TTC549 (cell line): ENCODE measurements around the gene ABI3.
"Not testable (repeated sequence)": the region's sequence is repeated elsewhere in the genome, so short reads cannot be mapped to it uniquely, and the experiment has no call there.

Experiments used
- FAIRE-seq: peaks from 2 replicates; lab custom pipeline; 2012; peaks lifted over from hg19 to GRCh38; lab: Jason Lieb, UNC

The ABI3 gene, protein sequence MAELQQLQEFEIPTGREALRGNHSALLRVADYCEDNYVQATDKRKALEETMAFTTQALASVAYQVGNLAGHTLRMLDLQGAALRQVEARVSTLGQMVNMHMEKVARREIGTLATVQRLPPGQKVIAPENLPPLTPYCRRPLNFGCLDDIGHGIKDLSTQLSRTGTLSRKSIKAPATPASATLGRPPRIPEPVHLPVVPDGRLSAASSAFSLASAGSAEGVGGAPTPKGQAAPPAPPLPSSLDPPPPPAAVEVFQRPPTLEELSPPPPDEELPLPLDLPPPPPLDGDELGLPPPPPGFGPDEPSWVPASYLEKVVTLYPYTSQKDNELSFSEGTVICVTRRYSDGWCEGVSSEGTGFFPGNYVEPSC

DNA sequence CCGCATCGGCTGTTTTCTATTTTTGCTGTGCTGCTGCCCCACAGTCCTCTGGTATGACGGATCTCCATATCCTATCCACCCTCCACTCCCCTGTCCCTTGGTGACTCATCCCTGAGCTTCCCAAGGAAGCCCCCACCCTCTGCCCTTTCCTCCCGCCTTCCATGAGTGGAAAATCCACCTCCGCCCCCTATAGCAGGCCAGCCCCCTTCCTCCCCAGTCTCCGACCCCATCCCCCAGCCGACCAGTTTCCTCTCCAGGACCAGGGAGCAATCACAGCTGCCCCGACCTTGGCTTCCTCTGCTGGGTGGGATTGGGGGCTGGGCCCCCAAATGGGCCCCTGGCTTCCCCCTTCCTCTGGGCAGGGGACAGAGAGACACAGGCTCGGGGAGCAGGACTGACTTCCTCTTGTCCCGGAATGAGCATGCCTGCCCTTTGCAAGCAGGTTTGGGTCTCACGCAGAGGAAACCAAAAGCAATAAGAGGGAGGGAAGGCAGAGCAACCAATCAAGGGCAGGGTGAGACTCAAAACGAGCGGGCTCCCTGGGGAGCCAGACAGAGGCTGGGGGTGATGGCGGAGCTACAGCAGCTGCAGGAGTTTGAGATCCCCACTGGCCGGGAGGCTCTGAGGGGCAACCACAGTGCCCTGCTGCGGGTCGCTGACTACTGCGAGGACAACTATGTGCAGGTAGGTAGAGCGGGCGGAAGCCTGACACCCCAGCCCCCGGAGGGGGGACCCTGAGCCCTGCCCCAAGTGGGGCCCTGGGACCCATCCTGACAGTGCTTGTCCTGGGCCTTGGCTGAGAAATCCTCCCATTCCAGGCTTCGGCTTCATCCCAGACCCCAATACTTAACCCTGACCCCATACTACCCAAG lies at the start of gene ABI3, which contains the start of gene GNGT2:
ABI3 (plus strand) TSS at position 550 of the 872 bp plus-strand sequence; CDS start at position 568, 18 bp downstream.
GNGT2 (minus strand) TSS at position 417 of the 872 bp plus-strand sequence. CDS start 3,152 bp downstream, outside the sequence.
- FAIRE-seq, result no peak

DNA sequence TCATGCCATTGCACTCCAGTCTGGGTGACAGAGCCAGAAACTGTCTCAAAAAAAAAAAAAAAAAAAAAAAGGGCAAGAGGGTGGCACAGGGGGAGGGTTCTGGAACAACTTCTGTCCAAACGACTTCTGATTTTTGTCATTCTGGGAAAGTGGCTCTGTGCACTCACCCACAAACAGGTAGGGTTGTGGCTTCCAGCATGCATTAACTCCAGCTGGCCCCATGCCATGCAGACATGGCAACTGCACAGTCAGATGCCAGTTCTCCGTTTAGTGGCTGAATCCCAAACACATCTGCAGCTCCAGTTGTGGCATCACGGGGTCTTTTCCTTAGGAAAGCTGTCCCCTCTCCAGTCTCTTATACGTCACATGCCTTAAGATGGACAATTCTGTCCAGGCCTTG lies 47.6 kb upstream of the ABI3 start:
- FAIRE-seq, result no peak

DNA sequence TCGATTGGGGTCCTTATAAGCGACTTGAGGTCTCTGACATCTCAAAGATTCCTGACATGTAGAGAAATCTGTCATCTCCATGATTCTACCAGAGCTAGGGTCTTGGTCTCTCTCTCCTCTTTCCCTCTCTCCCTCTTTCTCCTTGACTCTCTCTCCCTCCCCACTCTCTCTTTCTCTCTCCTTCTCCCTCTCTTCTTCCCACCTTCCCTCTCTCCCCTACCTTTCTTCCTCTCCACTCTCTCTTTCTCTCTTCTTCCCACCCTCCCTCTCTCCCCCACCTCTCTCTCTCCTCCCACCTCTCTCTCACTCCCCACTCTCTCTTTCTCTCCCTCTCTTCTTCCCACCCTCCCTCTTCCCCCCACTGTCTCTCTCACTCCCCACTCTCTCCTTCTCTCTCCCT lies 45.4 kb upstream of the ABI3 start:
- FAIRE-seq, result no peak

DNA sequence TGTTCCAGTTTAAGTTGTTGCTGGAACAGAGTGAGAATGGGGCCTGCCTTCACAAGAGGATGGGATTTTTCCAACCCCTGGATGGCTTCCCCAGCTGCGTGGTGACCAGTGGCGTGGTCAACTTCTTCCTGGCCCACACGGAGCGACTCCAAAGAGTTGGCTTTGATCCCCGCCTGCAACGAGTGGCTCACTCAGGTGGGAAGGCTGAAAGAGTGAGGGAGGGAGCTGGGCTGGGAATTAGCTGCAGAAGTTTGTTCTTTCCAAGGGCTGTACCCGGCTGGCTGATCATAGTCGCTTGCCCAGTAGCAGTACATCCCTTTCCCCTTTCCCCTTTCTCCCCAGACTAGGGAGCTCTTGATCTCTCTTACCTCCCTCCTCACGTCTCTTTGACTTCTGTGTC lies 41.8 kb upstream of the ABI3 start:
- no peak for FAIRE-seq

DNA sequence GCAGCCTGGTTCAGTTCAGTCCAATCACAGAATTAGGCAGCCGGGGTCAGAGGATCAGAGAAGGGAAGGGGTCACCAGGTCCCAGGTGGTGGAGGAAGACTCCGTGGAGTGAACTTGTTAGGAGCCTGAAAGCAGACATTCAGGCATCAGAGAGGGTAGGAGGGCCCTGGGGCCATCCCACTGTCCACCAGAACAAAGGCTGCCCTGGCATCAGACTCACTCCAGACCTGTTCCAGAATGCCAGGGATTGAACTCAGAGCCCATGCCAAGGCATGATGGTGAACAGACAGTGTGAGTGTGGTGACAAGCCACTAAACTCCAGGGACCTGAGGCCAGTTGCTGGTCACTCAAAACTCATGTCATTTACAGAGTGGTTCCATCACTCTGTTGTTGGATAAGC lies 40.3 kb upstream of the ABI3 start:
- no peak for FAIRE-seq

DNA sequence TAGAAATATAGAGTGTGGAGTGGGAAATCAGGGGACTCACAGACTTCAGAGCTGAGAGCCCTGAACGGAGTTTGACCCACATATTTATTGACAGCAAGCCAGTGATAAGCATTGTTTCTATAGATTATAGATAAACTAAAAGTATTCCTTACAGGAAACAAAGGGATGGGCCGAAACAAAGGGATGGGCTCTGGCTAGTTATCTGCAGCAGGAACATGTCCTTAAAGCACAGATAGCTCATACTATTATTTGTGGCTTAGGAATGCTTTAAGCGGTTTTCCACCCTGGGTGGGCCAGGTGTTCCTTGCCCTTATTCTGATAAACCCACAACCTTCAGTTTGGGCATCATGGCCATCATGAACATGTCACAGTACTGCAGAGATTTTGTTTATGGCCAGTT lies 39.8 kb upstream of the ABI3 start:
- FAIRE-seq, result not testable (repeated sequence)

DNA sequence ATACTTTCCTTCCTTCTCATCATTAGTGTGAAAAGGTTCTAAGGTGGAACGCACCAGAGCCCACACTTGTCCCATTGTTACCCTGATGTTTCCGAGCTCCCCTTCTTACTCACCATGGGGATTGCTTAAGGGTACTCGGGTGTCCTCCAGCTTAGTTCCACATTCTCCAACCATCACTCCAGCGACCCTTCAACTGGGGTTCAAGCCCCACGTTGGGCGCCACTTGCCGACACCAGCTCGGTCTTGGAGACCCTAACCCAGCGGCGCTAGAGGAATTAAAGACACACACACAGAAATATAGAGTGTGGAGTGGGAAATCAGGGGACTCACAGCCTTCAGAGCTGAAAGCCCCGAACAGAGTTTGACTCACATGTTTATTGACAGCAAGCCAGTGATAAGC lies 34.5 kb upstream of the ABI3 start:
- not testable (repeated sequence) for FAIRE-seq

DNA sequence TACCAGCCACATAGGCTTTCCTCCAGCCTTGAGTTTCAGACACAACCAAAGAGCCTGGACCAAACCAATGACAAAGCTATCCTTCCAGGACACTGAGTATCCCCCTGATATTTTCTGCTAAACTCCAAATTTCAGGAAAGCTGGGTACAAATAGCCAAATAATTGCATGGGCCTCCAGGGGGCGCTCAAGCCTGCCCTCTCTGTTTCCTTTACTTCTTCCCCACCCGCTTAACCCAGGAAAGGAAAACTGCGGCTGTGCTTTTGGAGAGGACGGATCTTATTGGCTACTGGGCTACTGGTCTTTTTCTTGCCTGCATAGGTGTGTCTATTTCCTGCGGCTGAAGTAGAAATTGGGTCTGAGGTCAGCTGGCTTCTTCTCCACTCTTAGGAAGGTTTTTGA lies 30.2 kb upstream of the ABI3 start:
- no peak for FAIRE-seq

DNA sequence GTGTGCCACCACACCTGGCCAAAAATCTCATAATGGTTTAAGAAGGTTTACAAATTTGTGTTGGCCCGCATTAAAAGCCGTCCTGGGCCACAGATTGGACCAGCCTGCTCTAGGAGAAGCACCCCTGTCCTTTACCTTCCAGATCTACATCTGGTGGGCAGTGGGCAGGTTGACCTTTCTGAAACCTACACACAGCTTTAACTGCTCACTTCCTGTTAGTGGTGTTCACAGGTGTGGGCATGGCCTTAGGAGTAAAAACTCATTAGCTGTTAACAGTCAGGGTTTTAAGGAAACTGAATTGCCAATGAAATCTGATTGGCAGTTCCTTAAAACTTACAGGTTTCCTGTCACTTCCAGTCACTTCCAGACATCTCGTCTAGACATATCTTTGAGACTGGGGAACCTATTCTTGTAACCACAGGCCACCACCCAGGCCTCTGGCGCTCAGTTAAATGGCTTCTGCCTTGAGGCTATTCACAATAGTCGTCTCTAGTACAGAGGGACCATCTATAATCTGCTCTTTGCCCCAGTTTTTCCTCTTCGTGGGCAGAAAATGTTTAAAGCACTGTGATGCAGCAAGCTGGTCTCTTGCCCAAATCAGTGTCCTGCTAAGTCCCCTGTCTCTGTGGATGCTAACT lies 29.4 kb upstream of the ABI3 start:
- FAIRE-seq, result no peak

DNA sequence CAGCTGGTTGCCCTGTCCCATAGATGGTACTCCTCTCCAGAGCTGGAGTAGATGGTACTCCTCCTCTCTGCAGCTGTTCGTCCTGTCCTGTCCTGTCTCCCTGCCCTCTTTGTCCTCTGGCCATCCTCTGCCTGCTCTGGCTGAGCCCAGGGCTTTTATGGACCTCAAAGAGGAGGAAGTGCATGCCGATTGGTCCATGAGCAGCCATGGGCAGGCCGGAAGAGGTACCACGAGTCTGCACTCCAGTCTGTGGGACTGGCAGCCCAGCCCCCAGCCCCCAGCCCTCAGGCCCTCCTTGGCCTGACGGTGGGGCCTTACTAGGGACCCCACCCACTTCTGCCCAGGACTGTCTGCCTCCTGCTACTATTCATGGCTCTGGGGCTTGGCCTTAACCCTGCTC lies 27.2 kb upstream of the ABI3 start:
- no peak for FAIRE-seq

DNA sequence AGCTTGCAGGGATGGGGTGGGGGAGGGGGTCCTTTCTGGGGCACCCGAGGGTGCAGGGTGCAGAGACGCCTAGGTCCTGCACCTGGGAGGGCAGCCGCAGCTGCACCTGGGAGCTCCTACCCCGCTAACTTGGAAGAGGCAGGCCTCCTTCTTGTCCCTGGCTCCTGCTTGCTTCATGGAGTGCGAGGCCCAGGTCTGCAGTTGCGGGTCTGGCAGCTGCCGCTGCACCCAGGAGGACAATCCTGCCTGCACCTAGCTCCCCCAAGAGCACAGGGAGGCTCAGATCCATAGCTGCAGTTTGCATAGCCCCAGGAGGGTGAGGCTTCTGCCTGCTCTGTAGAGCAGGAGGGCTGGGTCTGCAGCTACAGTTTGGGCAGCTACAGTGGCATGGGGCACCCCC lies 26.7 kb upstream of the ABI3 start:
- no peak for FAIRE-seq

DNA sequence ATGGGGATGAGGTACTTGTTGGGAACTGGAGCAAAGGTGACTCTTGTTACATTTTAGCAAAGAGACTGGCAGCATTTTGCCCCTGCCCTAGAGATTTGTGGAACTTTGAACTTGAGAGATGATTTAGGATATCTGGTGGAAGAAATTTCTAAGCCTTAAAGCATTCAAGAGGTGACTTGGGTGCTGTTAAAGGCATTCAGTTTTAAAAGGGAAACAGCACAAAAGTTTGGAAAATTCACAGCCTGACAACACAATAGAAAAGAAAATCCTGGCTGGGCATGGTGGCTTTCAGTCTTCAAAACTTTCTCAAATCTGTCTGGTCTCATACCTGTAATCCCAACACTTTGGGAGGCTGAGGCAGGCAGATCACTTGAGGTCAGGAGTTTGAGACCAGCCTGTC lies 26.0 kb upstream of the ABI3 start:
- FAIRE-seq, result not testable (repeated sequence)

DNA sequence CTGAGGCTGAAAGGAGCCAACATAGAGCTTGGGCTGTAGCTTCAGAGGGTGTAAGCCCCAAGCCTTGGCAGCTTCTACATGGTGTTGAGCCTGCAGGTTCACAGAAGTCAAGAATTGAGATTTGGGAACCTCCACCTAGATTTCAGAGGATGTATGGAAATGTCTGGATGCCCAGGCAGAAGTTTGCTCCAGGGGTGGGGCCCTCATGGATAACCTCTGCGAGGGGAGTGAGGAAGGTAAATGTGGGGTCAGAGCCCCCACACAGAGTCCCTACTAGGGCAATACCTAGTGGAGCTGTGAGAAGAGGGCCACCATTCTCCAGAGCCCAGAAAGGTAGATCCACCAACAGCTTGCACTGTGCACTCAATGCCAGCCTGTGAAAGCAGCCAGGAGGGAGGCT lies 25.1 kb upstream of the ABI3 start:
- FAIRE-seq, result not testable (repeated sequence)

DNA sequence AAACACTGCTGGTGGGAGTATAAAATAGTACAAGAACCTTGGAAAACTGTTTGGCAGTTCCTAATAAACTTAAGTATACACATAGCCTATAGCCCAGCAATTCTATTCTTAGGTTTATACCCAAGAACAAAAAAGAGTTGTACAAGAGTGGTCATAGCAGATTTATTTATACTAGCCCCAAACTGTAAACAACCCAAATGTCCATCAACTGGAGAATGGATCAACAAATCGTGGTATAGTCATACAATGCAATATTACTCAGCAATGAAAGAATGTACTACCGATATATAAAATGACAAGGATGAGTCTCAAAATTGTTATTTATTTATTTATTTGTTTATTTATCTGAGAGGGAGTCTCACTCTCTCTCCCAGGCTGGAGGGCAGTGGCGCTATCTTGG lies 23.2 kb upstream of the ABI3 start:
- FAIRE-seq, result no peak

DNA sequence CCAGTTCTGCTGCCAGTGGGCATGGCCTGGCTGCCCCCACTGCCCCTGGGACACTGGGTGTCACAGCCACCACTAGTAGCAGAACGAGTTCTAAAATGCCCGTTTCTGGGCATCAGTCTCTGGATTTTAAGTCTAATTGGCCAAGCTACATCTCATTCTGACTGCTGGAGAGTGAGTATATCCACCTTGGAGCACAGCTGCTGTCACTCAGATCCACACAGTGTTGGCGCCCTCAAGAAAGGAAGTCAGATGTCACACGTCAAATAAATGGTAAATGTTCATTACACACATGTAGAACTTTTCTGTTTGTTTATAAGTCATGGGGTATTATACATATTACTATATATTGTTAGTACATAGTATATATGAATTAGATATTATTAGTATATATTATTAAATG lies 19.6 kb upstream of the ABI3 start:
- FAIRE-seq, result no peak

DNA sequence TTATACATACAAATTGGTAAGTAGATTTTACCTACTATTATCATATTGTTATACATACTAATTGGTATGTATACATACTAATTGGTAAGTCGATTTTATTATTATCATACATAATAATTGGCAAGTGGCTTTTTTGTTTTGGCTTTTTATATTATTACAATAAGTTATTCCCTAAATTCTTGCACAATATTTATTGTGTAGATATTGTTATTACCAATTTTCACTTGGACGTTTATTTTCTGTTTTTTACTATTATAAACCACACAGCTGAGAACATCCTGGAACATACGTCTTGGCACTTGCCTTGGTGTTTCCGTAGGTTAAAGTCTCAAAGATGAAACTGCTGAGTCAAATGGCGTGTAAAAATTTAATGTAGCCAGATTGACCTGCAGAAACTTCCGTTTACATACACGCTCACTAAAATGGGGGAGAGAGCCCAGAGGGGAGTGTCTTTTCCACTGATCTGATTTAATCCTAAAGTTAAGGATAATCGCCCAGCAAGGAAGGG lies 19.0 kb upstream of the ABI3 start:
- no peak for FAIRE-seq

DNA sequence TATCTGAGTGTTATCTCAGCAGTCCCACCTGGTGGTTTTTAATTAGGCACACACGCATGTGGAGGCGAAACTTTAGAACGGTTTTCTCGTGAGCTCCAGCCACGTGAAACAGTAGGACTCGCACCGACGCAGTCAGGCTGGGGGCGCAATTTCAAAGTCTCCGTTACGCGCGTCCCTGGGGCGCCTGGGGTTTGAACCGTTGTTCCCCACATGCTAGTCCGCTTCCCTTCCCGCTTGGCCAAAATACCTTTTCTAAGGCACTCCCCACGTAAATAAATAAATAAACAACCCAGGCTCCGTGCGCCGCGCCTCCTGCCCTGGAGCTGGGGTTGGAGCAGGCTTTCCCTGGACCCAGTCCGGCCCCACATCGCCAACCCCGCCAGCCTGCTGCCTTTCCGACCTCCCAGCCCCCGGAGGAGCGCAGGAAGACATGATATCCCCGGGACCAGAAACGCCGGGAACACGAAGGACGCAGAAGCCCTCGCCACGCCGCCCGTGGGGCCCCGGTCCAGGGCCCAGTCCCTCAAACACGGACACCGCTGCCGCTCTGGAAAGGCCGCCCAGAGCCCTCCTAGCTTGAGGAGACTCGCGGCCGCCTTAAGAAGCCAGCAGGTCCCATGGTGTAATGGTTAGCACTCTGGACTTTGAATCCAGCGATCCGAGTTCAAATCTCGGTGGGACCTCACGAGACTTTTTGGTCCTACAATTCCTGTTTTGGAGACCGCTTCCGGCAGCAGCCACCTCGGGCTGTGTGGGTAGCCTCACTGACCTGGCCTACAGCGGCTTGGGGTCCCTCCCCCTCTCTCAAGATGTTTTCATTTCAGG lies 18.4 kb upstream of the ABI3 start:
- FAIRE-seq, result no peak

DNA sequence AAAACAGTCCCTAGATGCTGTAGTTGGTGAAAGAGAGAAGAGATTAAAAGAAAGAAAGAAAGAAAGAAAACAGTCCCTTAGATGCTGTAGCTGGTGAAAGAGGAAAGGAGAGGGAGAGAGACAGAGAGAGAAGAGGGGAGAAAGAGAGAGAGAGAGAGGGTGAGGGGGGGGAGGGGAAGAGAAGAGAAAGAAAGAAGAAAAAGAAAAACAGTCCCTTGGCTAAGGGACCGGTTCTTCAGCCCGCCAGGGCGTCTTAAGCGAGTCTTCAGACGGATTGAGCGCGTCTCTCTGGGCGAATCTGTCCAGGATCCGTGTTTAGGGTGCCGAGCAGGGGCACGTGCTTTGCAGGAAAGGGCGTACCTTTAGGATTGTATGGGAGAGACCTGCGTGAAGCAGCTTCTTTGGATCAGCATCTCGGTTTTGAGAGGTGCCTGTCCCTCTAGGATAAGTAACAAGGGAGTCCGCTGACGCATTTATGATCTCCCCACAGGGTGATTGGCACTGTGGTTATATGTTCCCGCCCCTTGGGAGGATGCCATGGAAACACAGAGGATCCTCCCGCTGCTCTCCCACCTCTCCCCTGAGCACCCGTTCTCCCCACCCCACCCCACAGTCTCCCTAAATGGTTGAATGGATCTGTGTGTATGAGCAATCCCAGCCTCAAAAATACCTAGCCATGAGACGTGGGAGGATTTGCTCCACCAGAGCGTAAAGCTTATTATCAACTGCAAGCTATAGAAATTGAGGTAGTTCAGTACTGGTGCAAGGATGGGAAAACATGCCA lies 16.8 kb upstream of the ABI3 start:
- FAIRE-seq, result no peak

DNA sequence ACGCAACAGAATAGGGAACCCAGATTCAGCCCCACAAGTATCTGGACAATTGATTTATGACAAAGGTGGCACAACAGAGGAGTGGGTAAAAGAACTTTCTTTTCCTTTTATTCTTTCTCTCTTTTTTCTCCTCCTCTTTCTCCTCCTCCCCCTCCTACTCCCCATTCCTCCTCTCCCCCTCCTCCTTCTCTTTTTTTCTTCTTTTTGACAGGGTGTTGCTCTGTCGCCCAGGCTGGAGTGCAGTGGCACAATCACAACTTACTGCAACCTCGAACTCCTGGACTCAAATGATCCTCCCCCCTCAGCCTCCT lies 16.3 kb upstream of the ABI3 start:
- no peak for FAIRE-seq

DNA sequence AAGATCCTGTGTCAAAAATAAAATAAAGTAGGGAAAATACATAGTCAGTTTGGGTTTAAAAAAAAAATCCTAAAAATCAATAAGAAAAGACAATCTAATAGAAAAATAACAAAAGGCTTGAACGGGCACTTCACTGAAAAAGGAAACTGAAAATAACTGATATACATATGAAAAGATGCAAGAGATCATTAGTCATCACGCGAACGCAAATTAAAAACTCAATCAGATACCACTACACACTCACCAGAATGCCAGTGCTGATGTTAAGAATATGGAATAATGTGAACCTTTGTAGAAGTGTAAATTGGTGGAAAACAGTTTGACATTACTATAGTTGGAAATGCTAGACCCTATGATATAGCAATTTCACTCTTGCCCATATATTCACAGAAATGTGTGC lies 14.8 kb upstream of the ABI3 start:
- no peak for FAIRE-seq

DNA sequence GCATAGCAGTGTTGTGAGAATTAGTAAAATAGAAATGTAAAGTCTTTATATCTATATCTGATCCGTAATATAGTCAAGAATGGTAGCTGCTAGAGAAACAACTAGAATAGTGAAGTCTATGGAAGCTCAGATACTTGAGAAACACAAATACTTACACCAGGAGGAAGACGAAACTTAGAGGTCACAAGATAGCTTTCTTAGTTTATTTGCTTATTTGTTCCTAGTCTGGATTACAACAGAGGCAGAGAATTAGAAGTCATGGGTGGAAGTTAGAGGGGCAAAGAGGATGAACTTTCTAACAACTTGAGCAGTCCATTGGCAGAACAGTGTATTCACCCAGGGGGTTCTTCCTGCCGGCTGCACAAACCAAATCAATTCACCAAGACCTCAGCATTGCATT lies 14.0 kb upstream of the ABI3 start:
- FAIRE-seq, result no peak
